Measurements from ENCODE around the gene NAT9.

GRCh38 chr17:74743755-74744154 is 32.4 kb downstream of the NAT9 start:
- TF ChIP-seq POLR2A (IDR thresholded peaks at IDR 0.05; ENCODE audit: low read depth, low read length) (no peak), TAF1 (IDR thresholded peaks at IDR 0.05; ENCODE audit: low read depth, low read length) (no peak), POLR2AphosphoS5 (IDR thresholded peaks at IDR 0.05; ENCODE audit: low read depth, low read length) (no peak), SPI1 (IDR thresholded peaks at IDR 0.05; ENCODE audit: low read depth, low read length) (no peak)

Data from GM12891 (cell line).